ENCODE measurements around the gene SMAD6. TPM values are rescaled to one million over a fixed set of nuclear protein-coding genes. Genes with fewer than 3 reads are reported as not detected.
A peak's percentile ranks its signal among the peaks of the same experiment; 100 is the strongest.
"Not testable (repeated sequence)": the region's sequence is repeated elsewhere in the genome, so short reads cannot be mapped to it uniquely, and the experiment has no call there.

Gene SMAD6
- total RNA-seq, 1 donor from 2014 or later: 20.3 TPM

DNA sequence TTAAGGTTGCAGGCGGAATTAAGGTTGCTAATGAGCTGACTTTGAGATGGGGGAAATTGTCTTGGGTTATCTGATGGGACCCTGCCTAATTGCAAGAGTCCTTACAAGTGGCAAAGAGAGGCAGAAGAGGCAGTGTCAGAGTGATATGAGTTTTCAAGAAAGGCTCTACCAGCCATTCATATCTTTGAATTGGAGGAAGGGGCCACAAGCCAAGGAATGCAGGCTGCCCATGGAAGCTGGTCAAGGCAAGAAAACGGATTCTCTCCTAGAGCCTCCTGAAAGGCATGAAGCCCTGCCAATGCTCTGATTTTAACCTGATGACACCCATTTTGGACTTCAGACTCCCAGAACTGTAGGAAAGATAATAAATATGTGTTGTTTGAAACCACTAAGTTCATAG lies 20.6 kb upstream of the SMAD6 start:
- Histone ChIP-seq H3K36me3 (no peaks in the 10 kb centered on the region), H3K27me3 (ENCODE audit: low read depth) (no peaks in the 10 kb centered on the region), H3K4me3 (no peak overlapping the region), H3K27ac (replicated peaks) (no peak overlapping the region), H3K9me3 (replicated peaks) (peaks cover 18% of the 10 kb centered on the region), H3K4me1 (peaks cover 34% of the 10 kb centered on the region)
- intact Hi-C loops (cut with micrococcal nuclease): no loop called here
- TF ChIP-seq, protein P1, sequence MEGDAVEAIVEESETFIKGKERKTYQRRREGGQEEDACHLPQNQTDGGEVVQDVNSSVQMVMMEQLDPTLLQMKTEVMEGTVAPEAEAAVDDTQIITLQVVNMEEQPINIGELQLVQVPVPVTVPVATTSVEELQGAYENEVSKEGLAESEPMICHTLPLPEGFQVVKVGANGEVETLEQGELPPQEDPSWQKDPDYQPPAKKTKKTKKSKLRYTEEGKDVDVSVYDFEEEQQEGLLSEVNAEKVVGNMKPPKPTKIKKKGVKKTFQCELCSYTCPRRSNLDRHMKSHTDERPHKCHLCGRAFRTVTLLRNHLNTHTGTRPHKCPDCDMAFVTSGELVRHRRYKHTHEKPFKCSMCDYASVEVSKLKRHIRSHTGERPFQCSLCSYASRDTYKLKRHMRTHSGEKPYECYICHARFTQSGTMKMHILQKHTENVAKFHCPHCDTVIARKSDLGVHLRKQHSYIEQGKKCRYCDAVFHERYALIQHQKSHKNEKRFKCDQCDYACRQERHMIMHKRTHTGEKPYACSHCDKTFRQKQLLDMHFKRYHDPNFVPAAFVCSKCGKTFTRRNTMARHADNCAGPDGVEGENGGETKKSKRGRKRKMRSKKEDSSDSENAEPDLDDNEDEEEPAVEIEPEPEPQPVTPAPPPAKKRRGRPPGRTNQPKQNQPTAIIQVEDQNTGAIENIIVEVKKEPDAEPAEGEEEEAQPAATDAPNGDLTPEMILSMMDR (IDR thresholded peaks at IDR 0.05; ENCODE audit: borderline replicate concordance): no peak
- no peak for DNase-seq

DNA sequence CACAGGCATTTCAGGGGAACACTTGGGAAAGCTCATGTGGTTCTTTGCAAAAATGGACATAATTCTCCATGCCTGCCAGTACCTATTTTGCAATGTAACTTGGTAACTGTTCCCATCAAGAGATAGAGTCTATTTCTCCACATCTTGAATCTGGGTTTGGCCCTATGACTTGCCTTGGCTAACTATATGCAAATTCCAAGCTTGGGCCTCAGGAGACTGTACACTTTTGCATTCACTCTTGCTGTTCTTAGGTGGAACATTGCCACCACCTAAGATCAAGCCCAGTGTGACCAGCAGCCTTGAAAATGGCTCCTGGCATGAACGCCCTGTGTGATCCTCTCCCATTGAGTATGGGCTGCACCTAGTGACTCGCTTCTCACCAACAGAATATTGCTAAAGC lies 19.8 kb upstream of the SMAD6 start:
- DNase-seq: no peak
- TF ChIP-seq, protein P1 (IDR thresholded peaks at IDR 0.05; ENCODE audit: borderline replicate concordance): no peak
- H3K36me3 ChIP-seq: no peaks in the 10 kb centered on the region
- intact Hi-C loops (cut with micrococcal nuclease): no loop called here
- H3K27me3 ChIP-seq (ENCODE audit: low read depth): no peaks in the 10 kb centered on the region
- H3K4me1 ChIP-seq: peaks cover 34% of the 10 kb centered on the region
- H3K4me3 ChIP-seq: no peak overlapping the region
- no peak overlapping the region for H3K27ac ChIP-seq (replicated peaks)
- H3K9me3 ChIP-seq (replicated peaks): peaks cover 18% of the 10 kb centered on the region

DNA sequence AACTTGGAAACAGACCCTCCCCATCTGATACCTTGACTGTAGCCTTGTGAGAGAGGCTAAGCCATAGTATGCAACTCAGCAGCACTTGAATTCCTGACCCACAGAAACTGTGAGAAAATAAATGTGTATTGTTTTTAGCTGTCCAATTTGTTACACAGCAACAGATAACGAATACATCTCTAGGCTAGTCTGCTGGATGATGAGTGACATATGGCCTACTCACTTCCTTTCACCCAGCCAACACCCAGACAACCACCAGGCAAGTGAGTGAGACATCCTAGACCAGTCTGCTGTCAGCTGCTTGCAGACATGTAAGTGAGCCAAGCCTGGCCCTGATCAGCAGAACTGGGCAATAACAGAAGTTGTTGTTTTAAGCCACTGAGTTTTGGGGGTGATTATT lies 19.2 kb upstream of the SMAD6 start:
- TF ChIP-seq, protein P1 (IDR thresholded peaks at IDR 0.05; ENCODE audit: borderline replicate concordance): no peak
- DNase-seq: no peak
- H3K27me3 ChIP-seq (ENCODE audit: low read depth): no peaks in the 10 kb centered on the region
- peaks cover 29% of the 10 kb centered on the region for H3K4me1 ChIP-seq
- intact Hi-C loops (cut with micrococcal nuclease): no loop called here
- H3K36me3 ChIP-seq: no peaks in the 10 kb centered on the region
- no peak overlapping the region for H3K4me3 ChIP-seq
- no peak overlapping the region for H3K27ac ChIP-seq (replicated peaks)
- peaks cover 18% of the 10 kb centered on the region for H3K9me3 ChIP-seq (replicated peaks)

DNA sequence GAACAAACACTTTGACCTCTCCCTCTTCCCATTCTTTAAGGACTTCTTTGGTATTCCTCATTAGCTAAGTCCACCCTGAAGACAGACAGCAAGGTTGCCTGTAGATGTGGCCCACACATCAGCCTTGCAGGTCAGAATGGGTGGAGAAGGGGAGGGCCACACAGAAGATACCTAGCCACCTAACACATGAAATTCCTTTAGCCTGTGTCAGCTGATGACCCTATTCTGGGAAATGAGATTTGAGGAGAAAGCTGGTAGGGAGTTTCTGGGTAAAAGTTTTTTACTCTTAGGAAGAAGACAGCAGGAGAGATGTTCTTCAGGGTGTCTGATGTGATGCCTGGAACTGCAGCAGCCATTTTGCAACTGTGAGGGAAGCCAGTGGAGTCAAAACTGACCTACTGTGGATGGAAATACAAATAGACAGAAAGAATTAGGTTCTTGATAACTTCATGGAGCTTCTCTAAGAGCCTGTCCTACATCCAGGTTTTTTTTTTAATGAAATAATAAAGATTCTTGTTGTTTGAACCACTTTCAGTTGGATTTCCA lies 17.8 kb upstream of the SMAD6 start:
- H3K9me3 ChIP-seq (replicated peaks): peaks cover 18% of the 10 kb centered on the region
- DNase-seq: no peak
- H3K36me3 ChIP-seq: no peaks in the 10 kb centered on the region
- peaks cover 16% of the 10 kb centered on the region for H3K4me1 ChIP-seq
- H3K4me3 ChIP-seq: no peak overlapping the region
- TF ChIP-seq, protein P1 (IDR thresholded peaks at IDR 0.05; ENCODE audit: borderline replicate concordance): no peak
- intact Hi-C loops (cut with micrococcal nuclease): no loop called here
- H3K27ac ChIP-seq (replicated peaks): no peak overlapping the region
- H3K27me3 ChIP-seq (ENCODE audit: low read depth): no peaks in the 10 kb centered on the region

DNA sequence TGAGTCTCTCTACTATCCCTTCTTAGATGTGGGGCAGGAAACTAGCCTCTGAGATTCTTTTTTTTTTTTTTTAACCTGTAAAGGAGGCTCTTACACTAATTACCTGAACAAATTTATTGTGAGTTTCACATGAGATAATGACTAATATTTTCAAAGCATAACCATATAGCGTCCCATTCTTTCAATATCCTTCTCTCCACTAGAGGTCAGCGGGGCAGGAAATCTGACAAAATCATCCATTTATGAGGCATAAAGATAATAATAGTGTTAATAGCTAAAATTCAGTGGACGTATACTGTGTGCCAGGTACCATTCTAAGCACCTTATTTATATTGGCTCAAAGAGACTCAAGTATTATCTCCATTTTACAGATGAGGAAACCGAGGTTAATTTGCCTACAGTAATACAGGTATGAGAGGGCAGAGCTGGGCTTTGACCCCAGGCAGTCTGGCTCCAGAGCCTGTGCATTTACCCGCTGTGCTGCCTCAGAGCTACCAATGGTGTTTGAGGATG lies 16.3 kb upstream of the SMAD6 start:
- Histone ChIP-seq H3K4me3 (no peak overlapping the region), H3K9me3 (replicated peaks) (peaks cover 18% of the 10 kb centered on the region), H3K27me3 (ENCODE audit: low read depth) (no peaks in the 10 kb centered on the region), H3K4me1 (peaks cover 1% of the 10 kb centered on the region), H3K36me3 (no peaks in the 10 kb centered on the region), H3K27ac (replicated peaks) (no peak overlapping the region)
- intact Hi-C loops (cut with micrococcal nuclease): no loop called here
- DNase-seq: no peak
- TF ChIP-seq, protein P1 (IDR thresholded peaks at IDR 0.05; ENCODE audit: borderline replicate concordance): peak; percentile 29

DNA sequence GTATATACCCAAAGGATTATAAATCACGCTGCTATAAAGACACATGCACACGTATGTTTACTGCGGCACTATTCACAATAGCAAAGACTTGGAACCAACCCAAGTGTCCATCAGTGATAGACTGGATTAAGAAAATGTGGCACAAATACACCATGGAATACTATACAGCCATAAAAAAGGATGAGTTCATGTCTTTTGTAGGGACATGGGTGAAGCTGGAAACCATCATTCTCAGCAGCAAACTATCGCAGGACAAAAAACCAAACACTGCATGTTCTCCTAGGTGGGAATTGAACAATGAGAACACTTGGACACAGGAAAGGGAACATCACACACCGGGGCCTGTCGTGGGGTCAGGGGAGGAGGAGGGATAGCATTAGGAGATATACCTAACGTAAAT lies 11.1 kb upstream of the SMAD6 start:
- H3K27ac ChIP-seq (replicated peaks); DNase-seq; H3K27me3 ChIP-seq (ENCODE audit: low read depth); intact Hi-C loops (cut with micrococcal nuclease); H3K36me3 ChIP-seq; H3K9me3 ChIP-seq (replicated peaks); H3K4me3 ChIP-seq: not testable (repeated sequence)
- peaks cover 17% of the 10 kb centered on the region for H3K4me1 ChIP-seq
